OCI-M2 (cell line): ENCODE results near the gene STIMATE.

Experiments
- DNase-seq: peaks from one replicate; lab custom pipeline; 2025; ENCODE audit not compliant: unreplicated experiment; lab: John Stamatoyannopoulos, UW

The STIMATE gene

DNA sequence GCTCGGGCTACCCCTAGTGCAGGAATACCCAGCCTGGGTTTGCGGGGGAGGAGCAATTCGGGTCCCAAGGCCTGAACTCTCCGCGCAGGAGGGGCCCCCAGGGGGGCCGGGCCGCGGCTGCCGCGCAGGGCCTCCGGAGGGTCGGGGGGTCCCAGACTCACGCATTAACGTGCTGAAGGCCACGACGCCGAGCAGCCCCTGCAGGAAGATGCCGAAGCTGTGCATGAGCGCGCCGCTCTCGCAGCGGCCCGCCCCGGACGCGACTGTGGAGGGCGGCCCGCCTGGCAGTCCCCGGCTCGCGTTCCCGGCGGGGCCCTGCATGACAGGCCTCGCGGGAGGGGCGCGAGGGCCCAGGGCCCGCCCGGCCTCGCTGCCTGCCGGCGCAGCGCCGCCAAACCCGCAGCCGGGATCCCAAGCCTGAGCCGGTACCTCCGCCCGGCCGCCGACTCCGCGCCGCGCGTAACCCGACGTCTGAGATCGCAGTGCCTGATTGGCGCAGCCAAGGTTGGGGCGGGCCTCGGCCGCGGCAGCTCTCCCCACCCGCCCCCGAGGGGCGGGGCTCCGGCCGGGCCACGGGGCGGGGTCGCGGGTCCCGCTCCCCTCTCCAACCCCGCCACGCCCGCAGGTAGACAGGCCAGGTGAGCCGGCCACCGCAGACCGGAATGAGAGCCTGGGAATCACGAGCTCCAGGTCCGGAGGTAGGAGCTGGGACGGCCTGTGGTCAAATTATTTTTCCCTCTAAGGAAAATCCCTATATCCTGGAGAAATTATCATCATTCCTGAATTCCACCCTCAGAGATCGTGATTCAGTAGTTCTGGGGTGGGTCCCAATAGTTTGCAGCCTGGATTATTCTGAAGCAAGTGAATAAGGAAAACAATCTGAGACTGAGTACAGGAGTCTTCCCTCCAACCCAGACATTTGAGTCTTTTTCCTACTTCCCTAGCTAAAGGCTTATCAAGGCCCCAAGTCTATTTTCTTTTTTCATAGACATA lies at the start of gene STIMATE:
TSS of gene STIMATE (minus strand) at position 419 of the 993 bp plus-strand sequence. CDS start at position 321, 98 bp downstream.
- no peak for DNase-seq

DNA sequence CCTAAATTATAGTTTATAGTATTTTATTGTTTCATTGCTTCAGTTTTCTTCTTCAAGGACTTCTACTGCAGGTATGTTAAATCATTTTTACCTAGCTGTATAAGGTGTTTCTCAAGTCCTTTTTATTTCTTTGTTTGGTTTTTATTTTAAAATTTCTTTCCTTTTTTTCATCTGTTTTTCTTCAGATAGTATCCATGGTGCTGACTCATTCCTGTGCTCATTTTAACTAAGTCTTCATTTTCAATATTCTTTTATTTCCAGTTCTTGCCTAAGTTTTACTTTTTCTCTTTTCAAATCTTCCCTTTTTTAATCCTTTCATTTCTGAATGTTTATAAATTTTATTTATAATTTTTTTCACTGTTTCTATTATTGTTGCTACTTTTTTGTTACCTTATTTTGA lies 42.3 kb upstream of the STIMATE start:
- DNase-seq: no peak

DNA sequence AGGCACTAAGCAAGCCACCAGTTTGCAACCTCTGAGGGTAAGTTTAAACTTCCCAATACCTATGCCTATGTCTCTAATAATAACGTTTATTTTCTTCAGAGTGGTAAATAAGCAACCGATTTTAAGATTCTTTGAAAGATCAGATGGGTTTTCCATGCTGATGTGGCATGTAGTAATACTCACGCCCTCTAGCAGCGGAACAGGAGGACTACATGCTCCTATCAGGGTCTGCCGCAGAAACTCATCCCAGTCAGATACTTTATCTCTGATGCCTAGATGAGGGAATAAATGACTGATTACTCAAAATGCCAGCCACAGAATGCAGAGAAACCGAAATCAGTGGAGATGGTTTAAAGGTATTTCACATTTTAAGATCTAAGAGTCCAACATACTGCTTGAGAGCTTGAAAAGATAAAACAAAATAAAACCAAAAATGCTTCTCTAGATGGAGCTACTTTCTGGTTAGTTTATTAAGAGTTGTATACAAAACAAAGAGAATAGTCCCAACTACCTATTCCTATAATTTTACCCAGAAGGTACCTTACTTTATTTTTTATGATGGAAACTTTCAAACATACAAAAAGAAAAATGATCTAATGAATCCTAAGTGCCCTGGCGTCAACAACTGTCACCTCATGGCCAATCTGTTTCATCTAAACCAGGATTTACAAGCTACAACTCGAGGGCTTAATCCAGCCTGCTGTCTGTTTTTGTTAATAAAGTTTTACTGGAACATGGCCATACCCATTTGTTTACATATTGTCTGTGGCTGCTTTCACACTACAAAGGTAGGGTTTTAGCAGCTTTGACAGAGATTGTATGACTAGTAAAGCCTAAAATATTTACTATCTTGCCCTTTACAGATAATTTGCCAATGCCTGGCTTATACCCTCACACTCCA lies 37.5 kb upstream of the STIMATE start:
- DNase-seq: no peak

DNA sequence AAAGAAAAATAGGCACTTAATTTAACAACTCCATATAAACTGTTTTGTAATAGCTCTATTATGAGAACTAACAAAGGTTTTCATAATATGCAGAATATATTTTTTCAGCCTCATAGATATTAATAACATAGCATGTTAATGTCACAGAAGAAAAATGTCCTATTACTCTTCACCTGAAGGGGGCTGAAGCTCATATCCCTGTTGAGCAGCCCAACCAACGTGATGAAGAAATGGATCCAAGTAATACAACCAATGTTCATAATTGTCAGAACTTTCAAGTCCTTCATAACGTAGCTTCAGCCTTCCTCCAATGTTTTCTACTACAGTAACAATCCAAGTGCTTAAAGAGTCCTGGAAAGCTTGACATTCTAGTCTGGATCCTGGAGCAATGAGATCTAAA lies 34.5 kb upstream of the STIMATE start:
- DNase-seq: no peak

DNA sequence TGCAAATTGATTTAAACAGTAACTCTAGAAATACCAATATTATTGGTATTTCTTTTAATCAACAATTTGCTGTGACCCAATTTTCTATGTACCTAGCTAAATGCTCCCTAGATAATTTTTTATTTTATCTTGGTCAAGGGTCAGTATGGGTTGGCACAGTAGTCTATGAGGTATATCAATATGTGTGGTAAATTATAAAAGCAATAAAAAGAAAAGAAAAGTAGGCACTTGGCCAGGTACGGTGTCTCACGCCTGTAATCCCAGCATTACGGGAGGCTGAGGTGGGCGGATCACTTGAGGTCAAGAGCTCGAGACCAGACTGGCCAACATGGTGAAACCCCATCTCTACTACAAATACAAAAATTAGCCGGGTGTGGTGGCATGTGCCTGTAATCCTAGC lies 34.0 kb upstream of the STIMATE start:
- no peak for DNase-seq

DNA sequence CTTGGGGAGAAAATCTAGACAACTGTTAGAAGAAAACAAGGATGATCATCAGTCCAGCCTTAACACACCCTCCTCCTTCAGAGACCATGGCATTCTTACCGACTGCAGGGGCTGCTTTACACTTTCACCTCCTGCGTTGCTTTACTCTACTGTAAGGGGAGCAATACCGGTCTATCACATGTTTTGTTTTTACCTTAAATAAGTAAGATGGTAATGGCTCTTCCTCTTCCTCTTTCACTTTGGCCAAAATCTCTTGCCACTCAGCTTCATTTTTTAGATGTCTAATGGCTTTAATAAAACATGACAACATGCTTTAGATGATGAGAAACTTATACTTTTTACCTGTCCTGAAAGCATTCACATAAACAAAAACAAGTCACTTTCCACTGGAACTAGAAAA lies 33.4 kb upstream of the STIMATE start:
- DNase-seq: no peak

DNA sequence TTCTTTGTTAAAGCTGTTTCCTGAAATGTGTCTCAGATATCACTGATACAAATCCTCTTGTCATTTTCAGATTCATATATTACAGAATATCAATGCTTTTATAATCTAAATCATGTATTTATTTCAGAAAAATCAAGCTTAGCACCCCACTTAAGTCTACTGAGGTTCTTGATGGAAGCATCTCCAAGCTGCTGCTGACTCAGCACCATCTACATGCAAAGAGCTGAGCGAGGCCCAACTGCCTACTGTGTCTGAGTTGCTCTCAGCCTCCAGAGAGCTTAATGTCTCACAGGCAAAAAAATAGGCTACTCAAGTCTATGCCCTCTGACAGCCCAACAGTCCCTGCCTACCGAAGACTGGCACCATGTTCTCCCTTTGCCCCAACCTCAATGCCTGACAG lies 29.2 kb upstream of the STIMATE start:
- DNase-seq: no peak

DNA sequence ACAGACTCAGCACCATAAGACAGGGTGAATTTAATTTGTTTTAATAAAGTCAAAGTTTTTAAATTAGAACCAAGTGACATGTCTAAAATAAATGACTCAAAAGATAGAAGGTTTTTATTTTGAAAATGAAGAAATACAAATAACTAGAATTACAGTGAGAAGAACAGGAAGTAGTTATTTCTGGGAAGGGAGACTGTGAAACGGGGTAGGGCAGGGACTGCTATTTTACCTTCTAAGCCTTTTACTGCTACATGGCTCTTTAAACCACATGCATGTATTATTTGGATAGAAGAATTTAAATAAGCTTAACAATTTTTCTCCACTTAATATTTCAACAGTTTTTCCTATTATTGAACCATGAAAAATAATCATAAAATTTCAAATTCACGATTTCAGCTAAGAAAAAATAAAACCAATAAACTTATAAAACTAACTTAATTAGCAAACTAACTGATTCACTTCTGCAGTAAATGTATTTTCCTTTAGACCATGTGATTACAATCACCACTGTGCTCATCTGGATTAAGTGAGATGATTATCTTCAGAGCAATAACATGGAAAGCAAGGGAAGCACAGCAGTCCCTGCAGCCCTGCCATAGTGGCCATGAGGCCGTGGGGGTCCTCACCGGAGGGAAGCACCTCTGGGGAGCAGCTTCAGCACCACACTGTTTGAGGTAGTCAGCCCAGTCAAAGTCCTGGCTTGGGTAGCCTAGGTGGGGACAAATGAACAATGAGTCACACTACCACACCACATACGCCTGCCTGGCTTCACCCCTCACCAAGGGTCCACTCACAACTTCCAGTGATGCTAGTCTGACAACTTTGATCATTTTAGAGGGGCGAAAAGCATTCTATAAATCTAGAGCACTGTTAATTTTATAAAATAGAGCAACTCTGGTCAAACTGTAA lies 28.3 kb upstream of the STIMATE start:
- DNase-seq: no peak

DNA sequence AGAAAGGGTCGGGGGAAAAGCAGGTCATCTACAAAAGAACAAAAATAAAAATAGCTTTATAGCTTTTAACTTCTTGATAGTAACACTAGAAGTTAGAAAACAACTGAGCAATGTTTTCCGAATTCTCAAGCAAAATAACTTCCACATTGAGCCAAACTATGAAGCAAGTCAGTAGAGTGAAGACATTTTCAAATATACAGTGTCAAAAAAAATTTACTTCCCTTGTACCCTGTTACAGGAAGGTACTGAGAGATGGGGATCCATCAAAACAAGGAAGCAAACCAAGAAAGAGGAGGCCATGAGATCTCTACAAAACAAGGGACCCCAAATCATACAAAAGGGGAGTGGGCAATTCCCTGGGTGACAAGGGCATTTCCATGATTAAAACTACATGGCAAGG lies 26.6 kb upstream of the STIMATE start:
- no peak for DNase-seq

DNA sequence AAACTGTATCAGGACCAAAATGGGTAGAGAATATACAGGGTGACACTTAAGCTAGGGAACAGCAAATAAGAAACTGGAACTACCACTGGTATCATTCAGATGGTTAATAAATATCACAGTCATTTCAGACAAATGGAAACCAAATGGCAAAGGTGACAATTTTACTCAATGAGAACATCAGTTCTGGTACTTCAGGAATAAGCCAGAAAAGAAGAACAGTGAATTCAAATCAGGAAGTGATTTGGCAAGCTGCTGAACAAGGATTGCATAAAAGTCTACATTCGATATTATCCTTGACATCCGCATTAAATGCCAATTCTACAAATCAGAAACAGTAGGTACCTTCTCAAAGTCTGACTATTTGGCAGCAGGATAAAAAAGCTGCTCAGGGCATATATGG lies 23.5 kb upstream of the STIMATE start:
- no peak for DNase-seq

DNA sequence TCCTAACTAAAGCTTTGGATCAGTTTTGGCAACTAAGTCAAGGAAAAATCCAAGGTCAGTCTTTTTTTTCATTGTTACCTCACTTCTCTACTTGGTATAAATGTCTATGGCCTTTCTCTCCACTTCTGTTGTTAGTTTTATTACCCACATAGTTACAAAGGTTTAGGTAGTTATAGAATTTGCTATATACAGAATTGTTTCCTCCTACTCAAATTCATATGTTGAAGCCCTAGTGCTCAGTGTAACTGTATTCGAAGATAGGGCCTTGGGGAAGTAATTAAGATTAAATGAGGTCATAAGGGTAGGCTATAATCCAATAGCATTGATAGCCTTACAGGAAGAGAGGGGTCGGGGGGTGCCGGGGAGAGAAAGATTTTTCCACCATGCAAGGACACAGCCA lies 19.7 kb upstream of the STIMATE start:
- DNase-seq: no peak

DNA sequence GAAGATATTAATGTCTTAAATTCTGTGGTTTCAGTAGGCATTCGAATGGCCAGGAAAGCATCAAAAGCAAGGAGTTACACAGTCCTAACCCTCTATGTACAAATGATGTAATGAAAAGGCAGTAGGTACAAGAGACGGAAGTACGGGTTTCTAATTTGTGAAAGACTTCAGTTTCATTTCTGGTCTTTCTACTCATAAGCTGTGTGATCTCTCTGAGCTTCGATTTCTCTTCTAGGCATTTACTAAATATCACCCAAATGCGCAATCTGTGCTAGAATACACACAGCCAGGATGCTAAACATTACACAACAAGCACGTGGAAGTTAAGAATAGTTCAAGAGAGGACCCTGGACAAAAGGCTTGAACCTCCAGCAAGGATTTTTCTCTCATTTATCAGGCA lies 17.9 kb upstream of the STIMATE start:
- no peak for DNase-seq

DNA sequence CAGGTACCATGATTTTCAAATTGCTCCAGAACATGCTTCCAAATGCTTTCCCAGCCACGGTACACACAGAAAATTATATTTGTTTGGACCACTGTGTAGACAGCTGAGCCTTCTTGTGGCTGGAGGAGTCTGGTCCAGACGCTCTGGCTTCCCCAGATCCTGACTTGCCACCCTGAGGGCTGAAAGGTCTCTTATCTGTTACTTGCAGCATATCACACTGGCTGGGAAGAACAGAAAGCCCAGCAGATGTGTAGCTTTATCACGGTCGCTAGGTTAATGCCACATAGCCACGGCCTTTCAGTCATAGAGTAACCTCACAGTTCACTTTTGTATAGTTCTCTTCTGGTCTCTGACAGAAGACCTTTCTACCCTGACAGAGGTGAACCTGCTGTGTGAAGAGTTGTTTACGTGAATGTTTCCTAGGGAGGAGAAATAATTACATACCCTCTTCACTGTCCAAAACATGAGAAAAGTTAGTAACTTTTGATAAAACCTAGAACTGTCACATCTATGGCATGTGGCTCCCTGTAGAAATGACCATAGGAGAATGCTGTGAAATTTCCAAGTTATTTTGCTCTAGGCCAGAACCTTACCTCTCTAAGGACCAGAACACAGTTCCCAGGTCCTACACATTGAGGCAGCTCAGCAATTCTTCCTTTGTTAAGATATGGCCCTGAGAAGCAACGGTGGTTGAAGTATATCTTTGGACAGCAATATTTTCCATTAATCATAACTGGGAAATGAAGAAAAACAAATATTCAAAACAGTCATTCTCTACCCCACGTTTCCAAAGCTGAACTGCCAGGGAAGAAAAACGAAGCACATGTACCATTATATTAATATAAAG lies 15.8 kb upstream of the STIMATE start:
- no peak for DNase-seq

DNA sequence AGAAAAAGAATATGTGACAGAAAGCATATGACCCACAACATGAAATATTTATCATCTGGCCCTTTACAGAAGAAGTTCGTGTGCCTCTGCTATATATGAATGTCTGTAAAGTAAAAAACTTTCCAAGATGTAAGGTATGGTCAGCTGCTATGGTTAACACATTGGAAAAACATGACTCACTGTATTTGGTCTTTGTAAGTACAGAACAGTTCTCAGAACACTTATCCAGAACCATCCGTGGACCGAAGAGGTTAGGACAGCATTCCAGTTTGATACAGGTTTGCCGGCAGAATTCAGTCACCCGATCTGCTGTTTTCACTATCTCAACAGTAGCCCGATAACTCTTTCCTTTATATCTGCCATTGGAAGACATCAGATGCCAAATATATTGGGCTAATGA lies 13.5 kb upstream of the STIMATE start:
- DNase-seq: no peak

DNA sequence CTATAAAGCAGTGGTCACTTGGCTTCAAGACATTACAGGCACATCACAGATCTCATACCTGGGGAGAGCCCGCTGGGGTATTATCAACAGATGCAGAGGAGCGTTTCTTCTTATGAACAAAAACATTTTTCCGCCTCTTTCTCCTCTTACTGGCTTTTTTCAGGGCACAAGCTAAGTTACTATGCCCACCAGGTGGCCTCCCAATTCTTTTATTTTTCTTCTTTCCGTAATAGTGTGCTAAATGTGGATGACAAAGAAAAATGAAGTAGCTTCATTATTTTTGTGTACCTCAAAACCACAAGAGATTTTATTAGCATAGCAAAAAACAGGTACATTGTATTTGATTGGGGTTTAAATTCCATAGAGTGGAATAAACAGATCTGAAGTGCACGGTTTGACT lies 10.1 kb upstream of the STIMATE start:
- DNase-seq: no peak

DNA sequence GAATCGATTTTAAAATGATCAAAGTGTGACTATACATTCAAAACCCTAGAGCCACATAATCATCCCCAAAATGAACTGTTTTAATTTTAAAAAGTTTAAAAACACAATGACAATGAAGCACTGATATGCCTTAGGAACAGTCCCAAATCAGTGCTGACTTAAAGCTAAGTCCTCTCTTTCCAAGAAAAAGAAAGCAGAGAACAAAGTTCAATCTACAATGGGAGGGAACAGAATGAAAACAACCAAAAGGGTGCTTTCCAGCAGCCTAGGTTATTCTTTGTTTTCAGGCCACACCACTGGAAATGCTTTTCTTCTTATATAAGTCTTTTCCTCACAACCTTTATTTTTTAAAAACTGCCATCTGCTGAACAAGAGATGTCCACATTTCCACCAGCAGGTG lies 7.2 kb upstream of the STIMATE start:
- DNase-seq: no peak

DNA sequence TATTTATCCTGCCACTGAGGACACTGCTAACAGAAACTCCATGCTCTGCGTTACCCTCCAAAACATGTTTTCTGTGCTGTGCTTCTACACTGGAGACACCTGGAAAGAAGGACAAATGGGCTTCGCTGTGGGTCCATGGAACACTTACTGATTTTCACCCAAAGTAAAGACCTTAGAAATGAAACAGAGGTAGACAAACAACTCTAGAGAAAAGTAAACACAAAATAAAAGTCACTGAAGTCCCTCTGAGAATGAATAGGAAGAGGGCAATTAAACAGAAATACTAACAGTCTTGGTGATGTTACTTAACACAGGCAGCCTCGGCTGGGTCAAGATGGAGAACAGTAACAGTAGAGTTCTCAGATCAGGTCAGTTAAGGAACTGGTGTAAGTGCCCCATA lies 6.7 kb upstream of the STIMATE start:
- DNase-seq: no peak

DNA sequence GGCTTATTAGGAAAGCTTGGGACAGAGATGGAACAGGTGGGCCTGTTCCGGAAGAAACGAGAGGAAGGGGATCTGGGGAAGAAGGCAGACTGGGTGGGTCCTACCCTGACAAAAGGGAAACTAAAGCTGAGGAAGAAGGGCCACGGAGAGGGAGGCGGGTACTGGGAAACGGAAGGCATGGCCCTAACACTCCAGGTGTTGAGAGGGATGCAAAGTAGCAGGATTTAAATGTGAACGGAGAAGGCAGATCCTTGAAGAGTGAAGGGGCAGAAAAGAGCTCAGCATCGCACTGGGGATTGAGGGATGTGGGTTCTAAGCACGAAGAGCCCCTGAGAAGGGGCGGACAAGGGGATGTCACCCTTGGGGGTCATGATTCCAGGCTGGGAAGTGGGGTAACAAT lies 735 bp downstream of the STIMATE start:
- no peak for DNase-seq

DNA sequence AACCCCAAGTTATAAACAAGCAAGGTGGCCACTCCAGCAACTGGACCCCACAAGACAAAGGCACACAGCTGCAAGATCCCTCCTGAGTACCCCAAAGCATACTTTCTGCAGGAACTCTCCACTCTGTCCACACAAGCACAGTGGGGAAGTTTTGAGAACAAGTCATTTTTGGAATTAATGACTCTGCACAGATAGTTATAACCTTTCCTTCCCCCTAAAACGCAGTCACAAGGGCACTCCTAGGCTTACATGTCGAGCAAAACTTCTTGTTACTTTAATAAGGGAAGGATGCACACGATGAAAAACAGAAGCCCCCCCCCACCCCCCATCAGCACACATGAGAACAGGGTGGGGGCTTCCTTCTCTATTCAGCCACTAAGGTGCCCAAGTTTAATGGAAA lies 1.2 kb downstream of the STIMATE start:
- DNase-seq: no peak

DNA sequence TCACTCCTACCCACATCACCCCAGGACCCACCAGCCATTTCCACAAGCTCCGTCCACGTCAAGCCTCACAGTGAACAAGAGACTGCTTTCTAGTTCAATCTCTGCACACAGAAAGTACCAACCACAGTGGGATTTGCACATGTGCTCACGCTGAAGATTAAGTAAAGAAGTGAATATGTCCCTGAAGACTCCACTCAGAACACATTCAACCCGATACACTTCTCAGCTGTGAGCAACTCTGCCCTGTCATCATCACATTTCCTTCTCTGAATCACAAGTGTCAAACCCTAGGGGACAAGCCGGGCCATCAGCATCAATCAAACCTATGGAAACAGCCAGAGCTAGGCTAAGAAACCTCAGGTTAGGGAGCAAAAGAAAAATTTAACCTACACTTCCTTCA lies 1.9 kb downstream of the STIMATE start:
- DNase-seq: no peak
